Measurements from ENCODE around the gene TYW5.
A peak's percentile ranks its signal among the peaks of the same experiment; 100 is the strongest.

TYW5 gene

DNA sequence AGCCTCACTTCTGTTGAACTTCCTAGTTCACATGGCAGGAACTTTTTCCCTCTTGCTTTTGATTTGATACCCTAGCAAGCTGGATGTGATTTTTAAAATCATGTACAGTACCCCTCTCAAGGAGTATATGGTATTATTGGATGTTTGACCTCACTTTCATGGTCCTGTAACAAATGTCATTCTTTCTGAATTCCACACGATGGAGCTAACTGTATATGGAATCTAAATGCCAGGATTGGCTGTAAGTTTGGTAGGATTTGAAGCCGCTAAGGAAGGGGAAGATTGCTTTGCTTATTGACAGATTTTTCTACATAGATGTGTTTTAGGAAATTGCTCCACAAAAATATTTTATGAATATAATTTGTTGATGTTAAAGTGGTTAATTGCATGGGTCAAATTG lies 18.4 kb upstream of the TYW5 start:
- Histone ChIP-seq H2AFZ (no peak overlapping the region), H3K27me3 (ENCODE audit: control insufficient read depth, insufficient read depth, low read length) (no peaks in the 10 kb centered on the region), H3K79me2 (no peaks in the 10 kb centered on the region), H3K9me3 (ENCODE audit: control insufficient read depth, low read length) (no peaks in the 10 kb centered on the region), H3K4me2 (ENCODE audit: low read length) (no peak overlapping the region), H3K27ac (no peak overlapping the region), H3K4me1 (no peaks in the 10 kb centered on the region), H3K9ac (no peak overlapping the region), H3K4me3 (ENCODE audit: low read depth, low read length) (no peak overlapping the region), H3K36me3 (ENCODE audit: control insufficient read depth, insufficient read depth, low read length) (no peaks in the 10 kb centered on the region)
- TF ChIP-seq, protein P1, sequence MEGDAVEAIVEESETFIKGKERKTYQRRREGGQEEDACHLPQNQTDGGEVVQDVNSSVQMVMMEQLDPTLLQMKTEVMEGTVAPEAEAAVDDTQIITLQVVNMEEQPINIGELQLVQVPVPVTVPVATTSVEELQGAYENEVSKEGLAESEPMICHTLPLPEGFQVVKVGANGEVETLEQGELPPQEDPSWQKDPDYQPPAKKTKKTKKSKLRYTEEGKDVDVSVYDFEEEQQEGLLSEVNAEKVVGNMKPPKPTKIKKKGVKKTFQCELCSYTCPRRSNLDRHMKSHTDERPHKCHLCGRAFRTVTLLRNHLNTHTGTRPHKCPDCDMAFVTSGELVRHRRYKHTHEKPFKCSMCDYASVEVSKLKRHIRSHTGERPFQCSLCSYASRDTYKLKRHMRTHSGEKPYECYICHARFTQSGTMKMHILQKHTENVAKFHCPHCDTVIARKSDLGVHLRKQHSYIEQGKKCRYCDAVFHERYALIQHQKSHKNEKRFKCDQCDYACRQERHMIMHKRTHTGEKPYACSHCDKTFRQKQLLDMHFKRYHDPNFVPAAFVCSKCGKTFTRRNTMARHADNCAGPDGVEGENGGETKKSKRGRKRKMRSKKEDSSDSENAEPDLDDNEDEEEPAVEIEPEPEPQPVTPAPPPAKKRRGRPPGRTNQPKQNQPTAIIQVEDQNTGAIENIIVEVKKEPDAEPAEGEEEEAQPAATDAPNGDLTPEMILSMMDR (IDR thresholded peaks at IDR 0.05): peak; percentile 33

GRCh38 chr2:199972088-199972626 lies 16.9 kb upstream of the TYW5 start:
- Histone ChIP-seq H3K4me1 (no peaks in the 10 kb centered on the region), H3K9me3 (ENCODE audit: control insufficient read depth, low read length) (no peaks in the 10 kb centered on the region), H3K36me3 (ENCODE audit: control insufficient read depth, insufficient read depth, low read length) (no peaks in the 10 kb centered on the region), H3K27me3 (ENCODE audit: control insufficient read depth, insufficient read depth, low read length) (no peaks in the 10 kb centered on the region), H3K9ac (no peak overlapping the region), H2AFZ (no peak overlapping the region), H3K79me2 (no peaks in the 10 kb centered on the region), H3K27ac (no peak overlapping the region), H3K4me3 (ENCODE audit: low read depth, low read length) (no peak overlapping the region), H3K4me2 (ENCODE audit: low read length) (no peak overlapping the region)
- TF ChIP-seq, protein P1 (IDR thresholded peaks at IDR 0.05): no peak

GRCh38 chr2:199968126-199968525 lies 12.8 kb upstream of the TYW5 start:
- TF ChIP-seq, protein P1 (IDR thresholded peaks at IDR 0.05): no peak

DNA sequence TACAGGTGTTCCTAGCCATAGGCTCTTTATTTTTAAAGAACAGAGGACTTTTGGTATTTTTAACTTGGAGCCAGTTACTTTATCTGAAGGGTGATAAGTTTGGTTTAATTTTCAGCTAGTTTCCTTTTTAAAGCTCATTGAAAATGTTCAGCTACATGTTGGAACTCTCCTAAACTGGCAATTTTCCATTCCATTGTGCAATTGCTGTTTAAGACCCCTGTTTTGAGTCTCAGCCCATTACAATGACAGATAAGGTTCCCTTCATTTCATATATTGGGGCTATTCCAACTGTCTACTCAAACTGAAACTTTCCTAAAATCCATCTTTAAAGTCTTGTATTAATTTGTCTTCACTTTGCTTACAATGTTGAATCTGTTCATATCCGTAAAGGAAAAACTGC lies 11.7 kb upstream of the TYW5 start:
- Histone ChIP-seq H3K27ac (no peak overlapping the region), H3K4me2 (ENCODE audit: low read length) (no peak overlapping the region), H3K4me3 (ENCODE audit: low read depth, low read length) (no peak overlapping the region), H3K79me2 (no peaks in the 10 kb centered on the region), H3K27me3 (ENCODE audit: control insufficient read depth, insufficient read depth, low read length) (no peaks in the 10 kb centered on the region), H3K9ac (no peak overlapping the region), H3K36me3 (ENCODE audit: control insufficient read depth, insufficient read depth, low read length) (no peaks in the 10 kb centered on the region), H3K4me1 (no peaks in the 10 kb centered on the region), H2AFZ (no peak overlapping the region), H3K9me3 (ENCODE audit: control insufficient read depth, low read length) (no peaks in the 10 kb centered on the region)
- TF ChIP-seq, protein P1 (IDR thresholded peaks at IDR 0.05): no peak

More at GRCh38 chr2:199968126-199968525, 12.8 kb upstream of the TYW5 start:
- Histone ChIP-seq H3K27me3 (ENCODE audit: control insufficient read depth, insufficient read depth, low read length) (no peaks in the 10 kb centered on the region), H3K9ac (no peak overlapping the region), H3K36me3 (ENCODE audit: control insufficient read depth, insufficient read depth, low read length) (no peaks in the 10 kb centered on the region), H3K4me1 (no peaks in the 10 kb centered on the region), H3K27ac (no peak overlapping the region), H2AFZ (no peak overlapping the region), H3K9me3 (ENCODE audit: control insufficient read depth, low read length) (no peaks in the 10 kb centered on the region), H3K79me2 (no peaks in the 10 kb centered on the region), H3K4me2 (ENCODE audit: low read length) (no peak overlapping the region), H3K4me3 (ENCODE audit: low read depth, low read length) (no peak overlapping the region)

- Histone ChIP-seq H3K9me3 (ENCODE audit: control insufficient read depth, low read length) (no peaks in the 10 kb centered on the region), H3K9ac (no peak overlapping the region), H3K79me2 (no peaks in the 10 kb centered on the region), H3K4me1 (no peaks in the 10 kb centered on the region), H3K27ac (no peak overlapping the region), H2AFZ (no peak overlapping the region), H3K4me3 (ENCODE audit: low read depth, low read length) (no peak overlapping the region), H3K4me2 (ENCODE audit: low read length) (no peak overlapping the region), H3K27me3 (ENCODE audit: control insufficient read depth, insufficient read depth, low read length) (no peaks in the 10 kb centered on the region), H3K36me3 (ENCODE audit: control insufficient read depth, insufficient read depth, low read length) (no peaks in the 10 kb centered on the region)
- TF ChIP-seq, protein P1 (IDR thresholded peaks at IDR 0.05): no peak
Observed at GRCh38 chr2:199966405-199966804, 11.1 kb upstream of the TYW5 start.
